ENCODE measurements around the gene ZNF568.

ZNF568 gene

GRCh38 chr19:36987091-36987490, 71.0 kb downstream of the ZNF568 start:
- Histone ChIP-seq H3K27ac (no peak overlapping the region), H3K4me3 (ENCODE audit: low read depth, low read length) (no peak overlapping the region), H3K36me3 (replicated peaks) (no peaks in the 10 kb centered on the region), H3K27me3 (replicated peaks) (no peaks in the 10 kb centered on the region)
- in situ Hi-C loops (cut with HindIII; ENCODE audit: low pct_ligation_motif_present, low sequenced_read_pairs): no loop called here
- no peak for TF ChIP-seq CTCF (IDR thresholded peaks at IDR 0.05; ENCODE audit: low read depth, low read length, missing control alignments)
- no peak for DNase-seq

- in situ Hi-C loops (cut with HindIII; ENCODE audit: low pct_ligation_motif_present, low sequenced_read_pairs): no loop called here
- Histone ChIP-seq H3K27me3 (replicated peaks) (no peaks in the 10 kb centered on the region), H3K27ac (no peak overlapping the region), H3K4me3 (ENCODE audit: low read depth, low read length) (no peak overlapping the region), H3K36me3 (replicated peaks) (no peaks in the 10 kb centered on the region)
- no peak for TF ChIP-seq CTCF (IDR thresholded peaks at IDR 0.05; ENCODE audit: low read depth, low read length, missing control alignments)
- no peak for DNase-seq
Measured at GRCh38 chr19:36997152-36997842, 81.2 kb downstream of the ZNF568 start.

GRCh38 chr19:36997843-36998235, 81.7 kb downstream of the ZNF568 start:
- no peak for DNase-seq
- TF ChIP-seq CTCF (IDR thresholded peaks at IDR 0.05; ENCODE audit: low read depth, low read length, missing control alignments): no peak
- no peaks in the 10 kb centered on the region for H3K27me3 ChIP-seq (replicated peaks)
- in situ Hi-C loops (cut with HindIII; ENCODE audit: low pct_ligation_motif_present, low sequenced_read_pairs): no loop called here
- H3K36me3 ChIP-seq (replicated peaks): no peaks in the 10 kb centered on the region
- H3K4me3 ChIP-seq (ENCODE audit: low read depth, low read length): no peak overlapping the region
- no peak overlapping the region for H3K27ac ChIP-seq

DNA sequence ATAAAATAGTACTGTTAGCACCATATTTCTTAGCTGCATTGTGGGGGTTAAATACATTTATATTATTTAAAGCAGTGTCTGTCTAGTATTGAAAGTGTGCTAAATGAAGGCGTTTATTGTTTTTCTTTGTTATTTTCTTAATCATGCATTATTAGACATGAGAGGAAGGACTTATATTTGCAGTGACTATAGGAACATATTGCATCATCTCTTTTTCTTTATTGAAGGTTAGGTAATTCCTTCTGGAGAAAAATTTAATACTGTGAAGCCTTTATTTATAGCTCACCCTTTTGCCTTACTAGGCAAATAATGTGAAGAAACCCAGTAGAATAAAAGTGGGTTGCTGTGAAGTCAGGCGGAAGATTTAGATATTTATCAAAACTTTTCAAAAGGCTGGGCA, 83.2 kb downstream of the ZNF568 start:
- no peak for TF ChIP-seq CTCF (IDR thresholded peaks at IDR 0.05; ENCODE audit: low read depth, low read length, missing control alignments)
- H3K27ac ChIP-seq: no peak overlapping the region
- no peaks in the 10 kb centered on the region for H3K27me3 ChIP-seq (replicated peaks)
- H3K4me3 ChIP-seq (ENCODE audit: low read depth, low read length): no peak overlapping the region
- in situ Hi-C loops (cut with HindIII; ENCODE audit: low pct_ligation_motif_present, low sequenced_read_pairs): no loop called here
- H3K36me3 ChIP-seq (replicated peaks): no peaks in the 10 kb centered on the region
- no peak for DNase-seq

GRCh38 chr19:37007587-37008220, 91.6 kb downstream of the ZNF568 start:
- H3K36me3 ChIP-seq (replicated peaks): no peaks in the 10 kb centered on the region
- peak overlapping the region; percentile 22 for H3K4me3 ChIP-seq (ENCODE audit: low read depth, low read length)
- DNase-seq: peak; percentile 40
- in situ Hi-C loops (cut with HindIII; ENCODE audit: low pct_ligation_motif_present, low sequenced_read_pairs): no loop called here
- TF ChIP-seq CTCF (IDR thresholded peaks at IDR 0.05; ENCODE audit: low read depth, low read length, missing control alignments): no peak
- no peaks in the 10 kb centered on the region for H3K27me3 ChIP-seq (replicated peaks)
- H3K27ac ChIP-seq: no peak overlapping the region
